Skeletal muscle tissue (tissue), 4 donors: Measurements from ENCODE around the gene UVSSA. TPM values are rescaled to one million over a fixed set of nuclear protein-coding genes. Genes with fewer than 3 reads are reported as not detected.

Experiments
- H3K27ac ChIP-seq: one replicate; pipeline ENCODE4 v1.7.0; 2013; ENCODE audit warnings: mild to moderate bottlenecking, low read depth, low read length, inconsistent platforms
- H3K27me3 ChIP-seq, 3 donors: one replicate each; pipeline ENCODE4 v1.7.0; 2013; ENCODE audit warnings: low read length in 3 of 3; ENCODE audit not compliant: control insufficient read depth in 3 of 3, insufficient read depth in 3 of 3
- H3K36me3 ChIP-seq, 3 donors: one replicate each; pipeline ENCODE4 v1.7.0; 2013; ENCODE audit warnings: low read length in 3 of 3; ENCODE audit not compliant: control insufficient read depth in 3 of 3, insufficient read depth in 3 of 3
- H3K4me1 ChIP-seq, 3 donors: one replicate each; pipeline ENCODE4 v1.7.0; 2013; ENCODE audit warnings: low read length in 3 of 3, mild to moderate bottlenecking in 3 of 3; ENCODE audit not compliant: control insufficient read depth in 3 of 3, insufficient read depth in 3 of 3
- H3K4me3 ChIP-seq, 3 donors: one replicate each; pipeline ENCODE4 v1.7.0; 2013; ENCODE audit warnings: low read length in 3 of 3
- H3K9ac ChIP-seq, 3 donors: one replicate each; pipeline ENCODE4 v1.7.0; 2013; ENCODE audit warnings: low read length in 3 of 3, mild to moderate bottlenecking in 3 of 3, moderate library complexity in 2 of 3, low read depth in 1 of 3
- H3K9me3 ChIP-seq, 3 donors: one replicate each; pipeline ENCODE4 v1.7.0; 2013; ENCODE audit warnings: low read length in 3 of 3; ENCODE audit not compliant: control insufficient read depth in 3 of 3
- total RNA-seq: library from RNA; depleted of rRNA; stranded (reverse); fragments of >200 nt; gene quantifications from one replicate; pipeline ENCODE4 v1.2.3, GENCODE V29; 2014
- donor health status: Osteomylitis.

UVSSA gene
- total RNA-seq, 1 donor from 2014 or later, result 2.6 TPM

DNA sequence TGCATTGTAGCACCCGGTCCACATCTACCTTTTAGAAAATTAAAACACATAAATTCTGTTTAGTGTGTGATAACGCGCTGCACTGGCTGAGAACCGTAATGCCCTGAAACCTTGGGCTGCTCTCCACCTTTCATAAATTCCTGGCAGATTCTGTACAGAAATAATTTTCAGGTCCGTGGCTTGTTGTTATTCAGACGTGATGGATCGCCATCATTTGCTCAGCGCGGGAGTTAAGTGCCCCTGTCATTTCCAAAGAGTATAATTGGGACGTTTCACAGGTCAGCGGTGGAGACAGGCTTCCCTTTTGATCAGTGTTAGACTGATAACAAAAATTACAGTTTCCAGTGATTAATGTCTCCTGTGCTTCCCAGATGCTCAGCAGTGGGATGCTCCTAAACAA is 16.5 kb downstream of the UVSSA start:
- no peak overlapping the region for H3K9ac ChIP-seq
- no peaks in the 10 kb centered on the region for H3K27me3 ChIP-seq
- H3K27ac ChIP-seq, result no peak overlapping the region
- no peaks in the 10 kb centered on the region for H3K4me1 ChIP-seq
- H3K4me3 ChIP-seq, result no peak overlapping the region
- H3K36me3 ChIP-seq, result peaks cover 9 to 19% (median 17%) of the 10 kb centered on the region in 3 donors
- H3K9me3 ChIP-seq, result no peaks in the 10 kb centered on the region

- Histone ChIP-seq H3K27ac (no peak overlapping the region), H3K9ac (no peak overlapping the region), H3K4me3 (no peak overlapping the region), H3K36me3 (peaks cover 9 to 20% (median 16%) of the 10 kb centered on the region in 3 donors), H3K9me3 (no peaks in the 10 kb centered on the region), H3K4me1 (no peaks in the 10 kb centered on the region), H3K27me3 (no peaks in the 10 kb centered on the region)
Measured at GRCh38 chr4:1364217-1364616, 17.2 kb downstream of the UVSSA start.

DNA sequence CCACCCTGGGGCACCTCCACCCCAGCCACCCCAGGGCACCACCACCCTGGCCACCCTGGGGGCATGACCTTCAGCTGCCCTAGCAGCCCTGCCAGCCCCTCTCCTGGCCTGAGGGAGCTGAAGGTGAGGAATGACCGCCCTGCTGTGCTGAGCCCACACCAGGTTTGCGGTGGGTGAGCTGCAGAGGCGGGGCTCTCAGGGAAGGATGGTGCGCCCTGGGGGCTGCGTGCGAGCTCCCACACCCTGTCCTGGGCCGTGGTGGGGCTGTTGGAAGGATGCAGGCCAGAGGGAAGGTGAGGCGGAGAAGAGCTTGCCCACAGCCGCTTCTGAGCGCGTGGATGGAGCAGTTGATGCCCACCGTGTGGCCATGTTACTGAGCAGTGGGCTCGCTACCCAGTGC is 17.7 kb downstream of the UVSSA start:
- no peak overlapping the region for H3K9ac ChIP-seq
- H3K27me3 ChIP-seq, result no peaks in the 10 kb centered on the region
- peaks cover 9 to 16% (median 16%) of the 10 kb centered on the region in 3 donors for H3K36me3 ChIP-seq
- H3K4me3 ChIP-seq, result no peak overlapping the region
- no peaks in the 10 kb centered on the region for H3K4me1 ChIP-seq
- H3K27ac ChIP-seq, result no peak overlapping the region
- no peaks in the 10 kb centered on the region for H3K9me3 ChIP-seq

DNA sequence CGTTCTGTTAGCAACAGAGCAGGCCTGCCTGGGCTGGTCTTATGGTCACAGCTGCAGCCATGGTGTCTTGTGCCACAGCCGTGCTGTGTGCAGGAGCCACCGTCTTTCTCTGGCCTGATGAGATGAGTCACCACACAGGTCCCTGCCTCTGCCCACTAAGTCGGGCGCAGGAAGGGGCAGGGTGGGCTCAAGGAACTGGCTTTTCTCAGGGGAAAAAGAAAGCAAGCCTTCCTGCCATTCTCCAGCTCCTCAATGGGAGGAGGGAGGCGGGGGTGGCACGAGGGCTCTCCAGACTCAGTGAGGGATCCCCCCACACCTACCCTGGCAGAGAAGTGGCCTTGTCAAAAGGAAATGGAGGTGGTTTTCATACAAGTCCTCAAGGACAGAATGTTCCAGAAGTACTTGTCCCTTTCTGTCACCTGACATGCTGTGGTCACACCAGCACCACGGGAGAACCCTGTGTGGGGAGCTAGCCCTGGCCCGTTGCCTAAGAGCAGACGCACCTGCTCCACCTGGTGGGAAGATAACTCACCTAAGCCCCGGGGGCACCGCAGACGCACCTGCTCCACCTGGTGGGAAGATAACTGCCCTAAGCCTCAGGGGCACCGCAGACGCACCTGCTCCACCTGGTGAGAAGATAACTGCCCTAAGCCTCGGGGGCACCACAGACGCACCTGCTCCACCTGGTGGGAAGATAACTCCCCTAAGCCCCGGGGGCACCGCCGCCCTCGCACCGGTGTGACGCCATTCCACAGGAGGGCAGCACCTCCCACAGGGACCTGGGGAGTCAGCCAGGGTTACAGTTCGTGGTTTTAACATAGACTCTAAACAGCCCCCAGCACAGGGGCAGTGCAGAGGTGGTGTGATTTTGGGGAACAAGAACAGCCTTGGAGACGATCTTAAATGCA is 18.5 kb downstream of the UVSSA start:
- H3K27ac ChIP-seq, result no peak overlapping the region
- H3K9ac ChIP-seq, result no peak overlapping the region
- H3K4me1 ChIP-seq, result no peaks in the 10 kb centered on the region
- H3K9me3 ChIP-seq, result no peaks in the 10 kb centered on the region
- no peaks in the 10 kb centered on the region for H3K27me3 ChIP-seq
- H3K36me3 ChIP-seq, result peaks cover 9 to 18% (median 14%) of the 10 kb centered on the region in 3 donors
- H3K4me3 ChIP-seq, result no peak overlapping the region

DNA sequence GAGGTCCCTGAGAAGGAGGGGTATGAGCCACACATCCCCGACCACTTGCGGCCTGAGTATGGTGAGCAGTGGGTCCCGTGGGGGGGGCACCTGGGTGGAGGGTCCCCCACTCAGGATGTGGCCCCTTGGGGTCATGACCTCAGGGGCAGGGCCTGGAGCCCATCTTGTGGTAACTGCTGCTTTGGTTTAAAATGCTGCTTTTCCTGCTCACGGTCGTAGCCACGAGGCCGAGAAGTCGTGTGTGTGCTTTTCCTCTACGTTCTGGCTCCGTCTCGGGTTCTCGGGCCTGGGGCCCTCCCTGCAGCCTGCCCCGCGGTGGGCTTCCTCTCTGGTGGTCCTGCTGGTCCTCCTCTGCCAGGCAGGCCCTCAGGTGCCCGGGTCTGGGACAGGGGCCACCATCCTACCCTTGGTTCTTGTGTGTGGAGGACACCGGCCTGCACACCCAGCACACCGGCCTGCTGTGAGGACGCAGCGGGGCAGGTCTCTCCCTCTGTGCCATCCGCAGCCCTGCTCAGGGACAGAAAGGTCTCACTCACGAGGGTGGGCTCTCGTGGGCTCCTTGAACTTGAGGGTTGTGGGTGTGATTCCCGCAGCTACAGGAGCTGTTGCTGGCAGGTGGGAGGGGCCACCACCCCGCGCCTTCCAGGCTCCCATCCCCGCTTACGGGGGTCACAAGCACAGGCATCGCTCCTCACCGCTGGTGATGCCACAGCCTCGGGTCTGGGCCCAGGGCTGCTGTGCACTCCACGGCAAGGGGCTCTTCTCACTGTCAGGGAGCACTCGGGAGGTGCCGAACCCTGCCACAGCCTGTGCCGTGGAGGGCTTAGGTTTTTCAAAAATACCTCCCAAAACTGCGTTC is 19.6 kb downstream of the UVSSA start:
- Histone ChIP-seq H3K27ac (no peak overlapping the region), H3K9me3 (no peaks in the 10 kb centered on the region), H3K4me1 (no peaks in the 10 kb centered on the region), H3K27me3 (no peaks in the 10 kb centered on the region), H3K4me3 (no peak overlapping the region), H3K9ac (no peak overlapping the region), H3K36me3 (peaks cover 16 to 28% (median 23%) of the 10 kb centered on the region in 3 donors)

- Histone ChIP-seq H3K27me3 (no peaks in the 10 kb centered on the region), H3K4me3 (no peak overlapping the region), H3K4me1 (no peaks in the 10 kb centered on the region), H3K27ac (no peak overlapping the region), H3K36me3 (peaks cover 20 to 32% (median 24%) of the 10 kb centered on the region in 3 donors), H3K9ac (no peak overlapping the region), H3K9me3 (no peaks in the 10 kb centered on the region)
Measured at GRCh38 chr4:1367230-1367935, 20.4 kb downstream of the UVSSA start.

GRCh38 chr4:1367936-1368289 is 20.9 kb downstream of the UVSSA start:
- Histone ChIP-seq H3K4me1 (no peaks in the 10 kb centered on the region), H3K27me3 (no peaks in the 10 kb centered on the region), H3K9ac (no peak overlapping the region), H3K9me3 (no peaks in the 10 kb centered on the region), H3K4me3 (no peak overlapping the region), H3K36me3 (peaks cover 16 to 37% (median 25%) of the 10 kb centered on the region in 3 donors), H3K27ac (no peak overlapping the region)

GRCh38 chr4:1368421-1369090 is 21.5 kb downstream of the UVSSA start:
- H3K27ac ChIP-seq, result no peak overlapping the region
- peaks cover 15 to 38% (median 24%) of the 10 kb centered on the region in 3 donors for H3K36me3 ChIP-seq
- H3K4me1 ChIP-seq, result no peaks in the 10 kb centered on the region
- no peak overlapping the region for H3K4me3 ChIP-seq
- no peaks in the 10 kb centered on the region for H3K9me3 ChIP-seq
- H3K27me3 ChIP-seq, result no peaks in the 10 kb centered on the region
- no peak overlapping the region for H3K9ac ChIP-seq

DNA sequence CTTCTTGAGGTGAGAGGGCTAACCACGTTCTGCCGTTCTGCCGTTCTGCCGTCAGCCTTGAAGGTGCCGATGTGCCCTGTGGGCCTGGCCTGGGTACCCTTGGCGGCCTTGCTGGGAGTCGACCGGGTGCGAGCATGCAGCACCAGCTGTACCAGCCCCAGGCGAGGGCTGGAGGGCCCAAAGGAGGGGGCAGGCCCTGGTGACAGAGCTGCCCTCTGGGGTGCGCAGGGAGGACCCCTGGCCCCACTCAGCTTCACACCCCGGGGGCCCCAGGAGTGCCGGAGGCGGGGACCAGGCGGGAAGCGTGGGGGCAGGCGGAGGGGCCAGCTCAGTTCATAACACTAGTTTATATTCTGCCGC is 22.1 kb downstream of the UVSSA start:
- Histone ChIP-seq H3K9ac (no peak overlapping the region), H3K9me3 (no peaks in the 10 kb centered on the region), H3K27ac (no peak overlapping the region), H3K4me3 (no peak overlapping the region), H3K36me3 (peaks cover 16 to 40% (median 26%) of the 10 kb centered on the region in 3 donors), H3K27me3 (no peaks in the 10 kb centered on the region), H3K4me1 (no peaks in the 10 kb centered on the region)
